Mesenchymal stem cell (in vitro differentiated cells and primary cell): ENCODE data around the gene CCL7.

Source experiments
- DNase-seq: peaks from one replicate; pipeline ENCODE4 v3.0.0-alpha.2; 2013
- H2AFZ ChIP-seq: one replicate; pipeline ENCODE4 v1.6.1; 2013; ENCODE audit warnings: low read depth, mild to moderate bottlenecking, control low read depth, inconsistent platforms, low read length, moderate library complexity
- H2AK5ac ChIP-seq: 2 replicates; pipeline ENCODE4 v1.6.1; 2013; ENCODE audit warnings: low read length, moderate library complexity, mild to moderate bottlenecking, inconsistent platforms; ENCODE audit not compliant: severe bottlenecking
- H2BK120ac ChIP-seq: one replicate; pipeline ENCODE4 v1.6.1; 2013; ENCODE audit warnings: low read depth, mild to moderate bottlenecking, inconsistent platforms, low read length, moderate library complexity
- H2BK12ac ChIP-seq, 2 experiments: one replicate each; pipeline ENCODE4 v1.6.1; 2013; ENCODE audit warnings: inconsistent platforms in 2 of 2, low read length in 2 of 2, mild to moderate bottlenecking in 2 of 2, moderate library complexity in 2 of 2, control low read depth in 1 of 2
- H2BK15ac ChIP-seq: one replicate; pipeline ENCODE4 v1.6.1; 2013; ENCODE audit warnings: mild to moderate bottlenecking, low read depth, inconsistent platforms; ENCODE audit not compliant: poor library complexity, severe bottlenecking
- H2BK5ac ChIP-seq: 2 replicates; pipeline ENCODE4 v1.6.1; 2013; ENCODE audit warnings: low read depth, mild to moderate bottlenecking, low read length, control low read depth, inconsistent platforms; ENCODE audit not compliant: poor library complexity, severe bottlenecking
- H3K14ac ChIP-seq, 2 experiments: one replicate each; pipeline ENCODE4 v1.6.1; 2013; ENCODE audit warnings: inconsistent platforms in 2 of 2, low read length in 2 of 2, control low read depth in 1 of 2, mild to moderate bottlenecking in 1 of 2, moderate library complexity in 1 of 2
- H3K18ac ChIP-seq, 2 experiments: one replicate each; pipeline ENCODE4 v1.6.1; 2013; ENCODE audit warnings: inconsistent platforms in 2 of 2, low read length in 2 of 2, control low read depth in 1 of 2, low read depth in 1 of 2, mild to moderate bottlenecking in 1 of 2
- H3K23ac ChIP-seq, 2 experiments: one replicate each; pipeline ENCODE4 v1.6.1; 2013; ENCODE audit warnings: inconsistent platforms in 2 of 2, low read length in 2 of 2, mild to moderate bottlenecking in 2 of 2, moderate library complexity in 2 of 2, control low read depth in 1 of 2
- H3K27ac ChIP-seq: 2 replicates; pipeline ENCODE4 v1.5.1; 2013; ENCODE audit warnings: mild to moderate bottlenecking, moderate library complexity, low read length, control low read depth, inconsistent platforms; ENCODE audit not compliant: poor library complexity, severe bottlenecking
- H3K27me3 ChIP-seq, 2 experiments: 2 replicates each; pipeline versions ENCODE4 v1.6.1 to v1.7.0; 2013; ENCODE audit warnings: low read length in 2 of 2, mild to moderate bottlenecking in 2 of 2, moderate library complexity in 2 of 2, control low read depth in 1 of 2, inconsistent platforms in 1 of 2; ENCODE audit not compliant: control insufficient read depth in 1 of 2, insufficient read depth in 1 of 2
- H3K36me3 ChIP-seq, 2 experiments: 2 replicates each; pipeline versions ENCODE4 v1.6.1 to v1.7.0; 2013; ENCODE audit warnings: low read length in 2 of 2, control low read depth in 1 of 2, inconsistent platforms in 1 of 2, low read depth in 1 of 2, mild to moderate bottlenecking in 1 of 2; ENCODE audit not compliant: insufficient read depth in 2 of 2, control insufficient read depth in 1 of 2
- H3K4ac ChIP-seq, 2 experiments: one replicate each; pipeline ENCODE4 v1.6.1; 2013; ENCODE audit warnings: inconsistent platforms in 2 of 2, low read length in 2 of 2, mild to moderate bottlenecking in 2 of 2, moderate library complexity in 2 of 2, control low read depth in 1 of 2, low read depth in 1 of 2
- H3K4me1 ChIP-seq: 2 replicates; pipeline ENCODE4 v1.6.1; 2013; ENCODE audit warnings: low read depth, low read length, control low read depth; ENCODE audit not compliant: control insufficient read depth, insufficient read depth
- H3K4me2 ChIP-seq: 2 replicates; pipeline ENCODE4 v1.6.1; 2013; ENCODE audit warnings: low read length, mild to moderate bottlenecking, inconsistent platforms; ENCODE audit not compliant: poor library complexity, severe bottlenecking
- H3K4me3 ChIP-seq, 2 experiments: 2 replicates each; pipeline versions ENCODE4 v1.5.1 to v1.7.0; 2013; ENCODE audit warnings: low read length in 2 of 2, mild to moderate bottlenecking in 2 of 2, control low read depth in 1 of 2, low read depth in 1 of 2; ENCODE audit not compliant: insufficient read depth in 1 of 2
- H3K79me1 ChIP-seq: replicated peaks from 2 replicates; pipeline ENCODE4 v1.6.1; 2013; ENCODE audit warnings: mild to moderate bottlenecking, control low read depth, low read length, inconsistent platforms; ENCODE audit not compliant: poor library complexity, severe bottlenecking
- H3K9ac ChIP-seq: 2 replicates; pipeline ENCODE4 v1.7.0; 2013; ENCODE audit warnings: mild to moderate bottlenecking, low read length, moderate library complexity
- H3K9me3 ChIP-seq: 2 replicates; pipeline ENCODE4 v1.7.0; 2013; ENCODE audit warnings: mild to moderate bottlenecking, low read length; ENCODE audit not compliant: control insufficient read depth
- H4K8ac ChIP-seq: one replicate; pipeline ENCODE4 v1.6.1; 2013; ENCODE audit warnings: inconsistent platforms, mild to moderate bottlenecking, low read length, moderate library complexity
- H4K91ac ChIP-seq: one replicate; pipeline ENCODE4 v1.6.1; 2013; ENCODE audit warnings: mild to moderate bottlenecking, low read length, inconsistent platforms
- WGBS: methylation state at CpG from one replicate; pipeline ENCODE4 v1.1.7; 2013; ENCODE audit warnings: mixed read lengths; 5-methylcytosine and 5-hydroxymethylcytosine counted together

The CCL7 gene

GRCh38 chr17:34291721-34292348 is 21.8 kb downstream of the CCL7 start:
- no peak overlapping the region for H3K4me3 ChIP-seq
- H2AFZ ChIP-seq: no peak overlapping the region
- H3K18ac ChIP-seq: no peak overlapping the region
- no peaks in the 10 kb centered on the region for H3K4me1 ChIP-seq
- no peak overlapping the region for H2AK5ac ChIP-seq
- DNase-seq: no peak
- H4K8ac ChIP-seq: no peak overlapping the region
- H3K23ac ChIP-seq: no peak overlapping the region
- H2BK5ac ChIP-seq: no peak overlapping the region
- H3K9me3 ChIP-seq: no peaks in the 10 kb centered on the region
- no peaks in the 10 kb centered on the region for H3K27me3 ChIP-seq
- H3K4me2 ChIP-seq: no peak overlapping the region
- H3K79me1 ChIP-seq: no peaks in the 10 kb centered on the region
- no peak overlapping the region for H3K14ac ChIP-seq
- H3K4ac ChIP-seq: no peak overlapping the region
- H2BK12ac ChIP-seq: no peak overlapping the region
- no peak overlapping the region for H4K91ac ChIP-seq
- 79% methylated on average over 6 of the region's 6 CpGs for WGBS
- no peaks in the 10 kb centered on the region for H3K36me3 ChIP-seq
- no peak overlapping the region for H3K9ac ChIP-seq
- no peak overlapping the region for H2BK15ac ChIP-seq
- H3K27ac ChIP-seq: no peak overlapping the region
- no peak overlapping the region for H2BK120ac ChIP-seq

- Histone ChIP-seq H3K9me3 (no peaks in the 10 kb centered on the region), H3K27me3 (no peaks in the 10 kb centered on the region), H2BK15ac (no peak overlapping the region), H2BK12ac (no peak overlapping the region), H3K4me2 (no peak overlapping the region), H3K4ac (no peak overlapping the region), H3K4me1 (peaks cover 3% of the 10 kb centered on the region), H2BK5ac (no peak overlapping the region), H3K23ac (no peak overlapping the region), H3K4me3 (no peak overlapping the region), H3K18ac (no peak overlapping the region), H3K9ac (no peak overlapping the region), H3K36me3 (no peaks in the 10 kb centered on the region), H2BK120ac (no peak overlapping the region), H4K91ac (no peak overlapping the region), H3K79me1 (no peaks in the 10 kb centered on the region), H2AFZ (no peak overlapping the region), H3K27ac (no peak overlapping the region), H4K8ac (no peak overlapping the region), H3K14ac (no peak overlapping the region), H2AK5ac (no peak overlapping the region)
- 87% methylated on average over 2 of the region's 2 CpGs for WGBS
- no peak for DNase-seq
Observed at GRCh38 chr17:34299027-34299426, 29.0 kb downstream of the CCL7 start.

GRCh38 chr17:34299956-34300577 is 30.0 kb downstream of the CCL7 start:
- no peak overlapping the region for H2AFZ ChIP-seq
- no peak overlapping the region for H2BK5ac ChIP-seq
- peaks cover 5% of the 10 kb centered on the region for H3K4me1 ChIP-seq
- DNase-seq: peak; percentile 41
- H3K27me3 ChIP-seq: no peaks in the 10 kb centered on the region
- no peak overlapping the region for H2AK5ac ChIP-seq
- H3K18ac ChIP-seq: no peak overlapping the region
- no peaks in the 10 kb centered on the region for H3K79me1 ChIP-seq
- no peak overlapping the region for H2BK12ac ChIP-seq
- no peaks in the 10 kb centered on the region for H3K9me3 ChIP-seq
- no peaks in the 10 kb centered on the region for H3K36me3 ChIP-seq
- H3K4me2 ChIP-seq: no peak overlapping the region
- H3K14ac ChIP-seq: no peak overlapping the region
- no peak overlapping the region for H2BK15ac ChIP-seq
- H4K91ac ChIP-seq: no peak overlapping the region
- WGBS: 51% methylated on average over 3 of the region's 3 CpGs
- H2BK120ac ChIP-seq: no peak overlapping the region
- no peak overlapping the region for H4K8ac ChIP-seq
- peak overlapping the region in 1 of 2 experiments; percentile 27 for H3K4me3 ChIP-seq
- no peak overlapping the region for H3K4ac ChIP-seq
- no peak overlapping the region for H3K23ac ChIP-seq
- peak overlapping the region; percentile 55 for H3K27ac ChIP-seq
- peak overlapping the region; percentile 37 for H3K9ac ChIP-seq

GRCh38 chr17:34300652-34301370 is 30.8 kb downstream of the CCL7 start:
- H2BK5ac ChIP-seq: no peak overlapping the region
- H3K36me3 ChIP-seq: no peaks in the 10 kb centered on the region
- H3K18ac ChIP-seq: no peak overlapping the region
- no peak overlapping the region for H2BK15ac ChIP-seq
- no peak overlapping the region for H3K14ac ChIP-seq
- no peaks in the 10 kb centered on the region for H3K79me1 ChIP-seq
- peak overlapping the region; percentile 37 for H3K9ac ChIP-seq
- H3K9me3 ChIP-seq: no peaks in the 10 kb centered on the region
- DNase-seq: peak; percentile 33
- no peak overlapping the region for H2BK120ac ChIP-seq
- H3K4ac ChIP-seq: no peak overlapping the region
- H3K27ac ChIP-seq: peak overlapping the region; percentile 22
- H2AFZ ChIP-seq: no peak overlapping the region
- H4K91ac ChIP-seq: no peak overlapping the region
- H3K27me3 ChIP-seq: no peaks in the 10 kb centered on the region
- H4K8ac ChIP-seq: no peak overlapping the region
- H3K4me1 ChIP-seq: peaks cover 5% of the 10 kb centered on the region
- no peak overlapping the region for H3K23ac ChIP-seq
- H2BK12ac ChIP-seq: no peak overlapping the region
- no peak overlapping the region for H3K4me3 ChIP-seq
- H3K4me2 ChIP-seq: no peak overlapping the region
- WGBS: 67% methylated on average over 2 of the region's 3 CpGs
- H2AK5ac ChIP-seq: no peak overlapping the region
